Fibroblast of skin of right quadriceps (primary cell): ENCODE data around the gene LYZL4.

Experiments used
- DNase-seq: peaks from one replicate; pipeline ENCODE4 v3.0.0-alpha.2; 2013

LYZL4 gene

DNA sequence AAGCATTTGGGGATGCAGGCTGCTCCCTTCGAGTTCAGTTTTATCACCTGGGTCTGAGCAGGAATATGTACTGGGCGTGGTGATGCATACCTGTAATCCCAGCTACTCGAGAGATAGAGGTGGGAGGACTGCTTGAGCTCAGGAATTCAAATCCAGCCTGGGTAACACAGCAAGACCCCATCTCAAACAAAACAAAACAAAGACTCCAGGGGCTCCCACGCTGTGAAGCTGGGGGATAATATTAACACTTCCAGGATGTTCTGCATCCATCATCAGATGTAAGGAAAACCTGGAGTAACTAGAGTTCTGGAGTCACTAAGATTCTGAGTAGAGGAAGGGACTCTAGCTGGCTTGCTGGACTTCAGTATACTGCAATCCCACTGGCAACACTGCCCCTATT is 40.6 kb downstream of the LYZL4 start:
- no peak for DNase-seq

DNA sequence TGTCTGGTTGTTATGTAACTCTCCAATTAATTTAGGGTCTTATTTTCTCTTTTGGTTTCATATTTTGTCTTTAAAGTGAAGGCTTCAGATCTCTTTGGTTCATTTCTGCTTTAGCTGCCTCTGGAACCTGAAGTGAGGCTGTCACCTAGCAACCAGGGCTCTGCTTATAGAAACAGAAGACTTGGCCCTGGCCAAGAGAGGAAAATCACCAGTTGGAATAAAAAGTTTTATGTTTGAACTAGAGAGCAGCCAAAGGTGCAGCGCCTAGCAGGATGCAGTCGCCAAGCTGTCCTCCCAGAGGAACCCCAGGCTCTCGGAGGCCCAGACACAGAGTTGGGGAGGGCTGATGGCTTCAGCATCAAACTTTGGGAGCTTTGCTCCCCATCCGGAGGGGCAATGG is 41.1 kb downstream of the LYZL4 start:
- DNase-seq, result no peak

DNA sequence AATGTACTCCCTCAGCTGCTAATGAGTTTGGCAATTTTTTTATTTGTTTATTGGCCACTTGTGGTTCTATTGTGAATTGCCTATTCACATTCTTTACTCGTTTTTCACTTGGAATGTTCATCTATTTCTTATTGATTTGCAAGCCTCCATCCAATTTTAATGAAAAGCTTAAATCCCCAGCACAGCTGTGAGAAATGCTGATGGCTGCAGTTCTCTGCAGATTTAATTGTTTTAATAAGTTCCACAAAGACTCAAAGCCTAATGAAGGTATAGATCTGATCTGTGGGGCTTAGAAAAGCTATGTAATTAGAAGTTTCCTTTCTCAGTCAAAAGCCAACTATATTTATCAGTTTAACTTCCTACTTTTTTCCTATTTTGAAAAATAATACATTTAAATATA is 41.5 kb downstream of the LYZL4 start:
- DNase-seq, result no peak

DNA sequence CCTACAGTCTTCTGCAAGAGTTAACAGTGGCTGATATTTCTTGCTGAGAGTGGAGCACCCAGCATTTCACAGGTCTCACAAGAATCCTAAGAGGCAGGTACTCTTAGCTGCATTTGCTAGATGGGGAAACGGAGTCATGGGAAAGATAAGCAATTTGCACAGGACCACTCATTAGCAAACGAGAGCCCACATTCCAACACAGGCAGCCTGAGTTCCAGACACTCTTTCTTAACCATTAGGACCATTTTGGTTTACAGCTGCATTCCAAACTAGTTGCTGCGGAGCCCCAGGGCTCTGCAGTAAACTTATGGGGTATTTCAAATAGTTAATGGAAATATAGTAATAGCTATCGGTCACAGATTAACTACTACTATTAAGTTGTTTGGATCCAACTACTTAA is 42.5 kb downstream of the LYZL4 start:
- no peak for DNase-seq

DNA sequence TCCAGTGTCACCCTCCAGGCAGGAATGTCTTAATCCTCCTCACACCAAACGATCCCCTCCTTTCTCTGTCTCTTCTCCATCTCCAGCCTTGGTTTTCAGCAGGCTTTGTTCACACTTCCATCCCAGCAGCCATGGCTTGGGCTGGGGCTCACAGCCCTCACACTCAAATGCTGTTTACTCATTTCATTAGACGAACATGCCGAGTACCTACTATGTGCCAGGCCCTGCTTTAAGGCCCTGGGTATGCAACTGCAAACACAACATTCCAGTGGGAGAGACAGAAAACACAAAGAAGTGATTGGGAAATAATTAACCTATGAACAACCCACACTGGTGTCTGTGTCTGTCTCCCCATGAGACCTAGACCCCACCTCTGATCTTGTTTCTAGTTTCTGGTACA is 43.9 kb downstream of the LYZL4 start:
- DNase-seq, result no peak

DNA sequence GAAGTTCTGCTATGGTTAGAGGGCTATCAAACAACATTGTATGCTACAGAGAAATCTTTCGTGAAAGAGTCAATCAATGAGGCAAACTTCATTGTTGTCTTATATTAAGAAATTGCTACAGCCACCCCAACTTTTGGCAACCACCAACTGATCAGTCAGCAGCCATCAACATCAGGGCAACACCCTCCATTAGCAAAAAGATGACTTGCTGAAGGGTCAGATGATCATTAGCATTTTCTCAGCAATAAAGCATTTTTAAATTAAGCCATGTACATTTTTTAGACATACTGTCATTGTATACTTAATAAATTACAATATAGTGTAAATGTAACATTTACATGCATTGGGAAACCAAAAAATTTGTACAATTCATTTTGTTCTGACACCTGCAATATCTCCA is 53.1 kb downstream of the LYZL4 start:
- no peak for DNase-seq

DNA sequence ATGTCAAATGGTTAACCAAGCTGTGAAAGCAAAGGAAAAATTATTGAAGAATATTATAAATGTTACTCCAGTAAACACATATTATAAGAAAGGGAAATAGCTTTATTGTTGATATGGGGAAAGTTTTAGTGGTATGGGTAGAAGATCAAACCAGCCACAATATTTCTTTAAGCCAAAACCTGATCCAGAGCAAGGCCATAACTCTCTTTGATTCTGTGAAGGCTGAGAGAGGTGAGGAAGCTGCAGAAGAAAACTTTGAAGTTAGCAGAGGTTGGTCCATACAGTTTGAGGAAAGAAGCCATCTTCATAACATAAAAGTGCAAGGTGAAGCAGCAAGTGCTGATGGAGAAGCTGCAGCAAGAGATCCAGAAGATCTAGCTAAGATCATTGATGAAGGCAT is 54.8 kb downstream of the LYZL4 start:
- DNase-seq, result no peak

DNA sequence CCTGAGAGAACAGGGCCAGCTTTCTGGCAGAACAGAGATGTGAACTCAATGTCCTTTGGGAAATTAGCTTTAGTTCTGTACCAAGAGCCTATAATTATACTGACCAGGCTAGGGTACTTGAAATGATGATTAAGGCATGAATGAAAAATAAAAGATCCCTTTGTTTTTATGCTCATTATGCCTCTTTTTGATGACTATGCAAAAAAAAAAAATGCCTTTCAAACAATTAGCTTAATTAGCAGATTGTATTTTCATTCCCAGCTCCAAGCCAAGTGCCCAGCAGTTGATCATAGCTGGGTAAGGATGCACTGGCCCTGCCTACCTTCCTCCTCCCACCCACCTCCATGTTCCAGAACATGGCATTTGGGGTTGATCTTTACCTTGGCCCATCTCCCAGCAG is 56.8 kb downstream of the LYZL4 start:
- DNase-seq, result no peak

DNA sequence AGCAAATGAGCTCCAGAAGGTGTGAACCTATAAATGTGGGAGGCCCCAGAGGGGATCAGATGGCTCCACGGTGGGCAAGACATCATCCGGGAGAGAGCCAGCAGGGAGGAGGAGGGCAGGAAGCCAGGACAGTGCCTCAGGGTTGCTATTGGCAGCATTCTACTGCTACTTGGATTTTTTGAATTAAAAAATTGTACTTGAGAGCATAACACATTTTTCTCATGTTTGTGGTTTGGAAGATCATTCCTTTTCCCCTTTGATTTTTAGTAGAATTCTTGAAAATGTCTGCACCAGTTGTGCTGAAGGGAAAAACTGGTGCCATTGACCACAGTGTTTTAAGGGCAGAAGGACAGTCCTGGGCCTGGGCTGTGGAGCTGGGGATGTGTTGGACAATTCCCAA is 59.2 kb downstream of the LYZL4 start:
- DNase-seq, result peak; percentile 16

DNA sequence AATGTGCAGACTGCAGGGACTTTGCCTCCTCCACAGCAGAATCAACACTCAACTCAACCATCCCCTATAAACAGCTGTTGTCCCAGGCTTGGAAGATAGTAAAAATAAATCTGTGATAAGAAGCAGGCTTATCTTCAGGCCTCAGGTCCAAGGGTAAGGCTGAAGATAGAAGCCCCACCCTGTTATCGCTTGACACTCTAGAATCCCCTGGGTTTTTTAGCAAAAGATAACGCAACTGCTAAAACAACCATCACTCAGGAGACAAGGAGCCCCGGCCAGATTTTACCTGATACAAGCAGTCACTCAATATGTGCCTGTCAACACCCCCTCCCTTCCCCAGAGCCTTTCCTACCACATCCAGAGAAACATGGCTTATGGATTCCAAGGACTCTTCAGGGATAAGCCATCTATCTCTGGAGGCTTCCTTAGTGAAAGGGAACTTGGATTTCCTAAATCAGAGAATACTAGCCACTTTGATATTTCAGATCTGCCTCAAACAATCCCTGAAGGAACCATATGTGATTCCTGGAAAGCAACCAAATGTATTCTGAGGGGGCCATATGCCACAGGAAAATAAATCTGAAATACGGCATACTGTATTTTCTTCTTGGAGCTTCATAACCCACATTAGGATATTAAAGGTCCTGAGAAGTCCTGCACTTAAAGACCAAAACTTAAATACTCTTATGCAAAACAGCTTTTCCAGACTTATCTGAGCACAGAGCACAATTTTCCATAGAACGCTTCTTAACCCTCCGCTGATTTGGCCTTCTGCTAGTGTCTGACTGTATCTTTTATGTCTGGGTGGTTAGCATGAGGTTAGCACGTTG is 60.4 kb downstream of the LYZL4 start:
- no peak for DNase-seq

DNA sequence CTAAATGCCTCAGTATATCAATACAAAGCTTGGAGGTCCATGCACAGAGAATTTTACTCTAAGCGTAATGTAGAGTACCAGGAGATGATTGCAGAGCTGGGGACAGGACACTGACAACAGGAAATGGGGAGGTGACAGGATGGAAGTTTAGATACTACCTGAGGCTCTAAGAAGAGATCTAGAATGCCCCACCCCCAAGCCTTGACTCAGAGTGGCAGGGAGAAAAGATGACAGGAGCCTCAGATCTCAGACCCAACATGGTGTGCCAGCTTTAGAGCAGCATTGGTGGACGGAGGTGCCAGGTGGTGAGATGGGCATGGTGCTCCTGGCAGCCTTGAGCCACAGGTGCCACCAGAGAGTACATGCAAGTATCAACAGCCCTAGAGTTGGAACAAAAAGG is 62.5 kb downstream of the LYZL4 start:
- DNase-seq, result no peak
